Keratinocyte (primary cell): ENCODE data around the gene CD47. TPM values are rescaled to one million over a fixed set of nuclear protein-coding genes. Genes with fewer than 3 reads are reported as not detected.

Experiments used
- DNase-seq: peaks from one replicate; pipeline ENCODE4 v3.0.0-alpha.2; 2011; ENCODE audit warnings: low read depth, missing footprints, low spot score
- FAIRE-seq: peaks from 2 replicates; lab custom pipeline; 2011; peaks lifted over from hg19 to GRCh38; lab: Jason Lieb, UNC
- H2AFZ ChIP-seq: 2 replicates; pipeline ENCODE4 v1.6.0; 2012; ENCODE audit warnings: low read length, control low read depth, inconsistent platforms; ENCODE audit not compliant: control insufficient read depth
- H3K27ac ChIP-seq: 2 replicates; pipeline ENCODE4 v1.5.1; 2011; ENCODE audit warnings: low read length; ENCODE audit not compliant: control insufficient read depth, insufficient read depth
- H3K27me3 ChIP-seq: 3 replicates; pipeline ENCODE4 v1.6.0; 2011; ENCODE audit warnings: low read length; ENCODE audit not compliant: control insufficient read depth, insufficient read depth; ENCODE audit errors: extremely low read depth
- H3K36me3 ChIP-seq, 2 experiments: 2 replicates in 1 of 2; 3 replicates in 1 of 2; pipeline ENCODE4 v1.5.1; 2011; ENCODE audit warnings: low read length in 2 of 2, mild to moderate bottlenecking in 1 of 2; ENCODE audit not compliant: control insufficient read depth in 2 of 2, insufficient read depth in 2 of 2; ENCODE audit errors: extremely low read depth in 1 of 2
- H3K4me1 ChIP-seq: 3 replicates; pipeline ENCODE4 v1.5.1; 2011; ENCODE audit warnings: low read length; ENCODE audit not compliant: control insufficient read depth, insufficient read depth; ENCODE audit errors: extremely low read depth
- H3K4me2 ChIP-seq: 3 replicates; pipeline ENCODE4 v1.6.0; 2011; ENCODE audit warnings: low read depth, low read length; ENCODE audit not compliant: control insufficient read depth, insufficient read depth; ENCODE audit errors: extremely low read depth
- H3K4me3 ChIP-seq, 3 experiments: fragments of 200-600 bp in 1 of 3; sonication (generic) in 1 of 3; 2 replicates in 2 of 3; 3 replicates in 1 of 3; pipeline ENCODE4 v1.5.1; 2011 to 2016; ENCODE audit warnings: low read length in 3 of 3, mild to moderate bottlenecking in 3 of 3, control low read depth in 2 of 3, inconsistent platforms in 1 of 3, low read depth in 1 of 3, mixed read lengths in 1 of 3, mixed run types in 1 of 3, moderate library complexity in 1 of 3; ENCODE audit not compliant: control insufficient read depth in 2 of 3, insufficient read depth in 2 of 3; ENCODE audit errors: extremely low read depth in 1 of 3
- H3K79me2 ChIP-seq: 2 replicates; pipeline ENCODE4 v1.6.0; 2012; ENCODE audit warnings: low read length; ENCODE audit not compliant: control insufficient read depth, insufficient read depth
- H3K9ac ChIP-seq: 3 replicates; pipeline ENCODE4 v1.6.0; 2011; ENCODE audit warnings: low read length; ENCODE audit not compliant: control insufficient read depth, insufficient read depth; ENCODE audit errors: extremely low read depth
- H3K9me1 ChIP-seq: 3 replicates; pipeline ENCODE4 v1.6.0; 2011; ENCODE audit warnings: low read length; ENCODE audit not compliant: control insufficient read depth, insufficient read depth; ENCODE audit errors: extremely low read depth
- H3K9me3 ChIP-seq: 2 replicates; pipeline ENCODE4 v1.5.1; 2012; ENCODE audit warnings: low read depth, low read length; ENCODE audit not compliant: control insufficient read depth
- H4K20me1 ChIP-seq: 3 replicates; pipeline ENCODE4 v1.6.0; 2011; ENCODE audit warnings: low read length; ENCODE audit not compliant: control insufficient read depth, insufficient read depth; ENCODE audit errors: extremely low read depth
- CTCF ChIP-seq, 3 experiments: IDR thresholded peaks in 1 of 3; conservative IDR thresholded peaks in 1 of 3; optimal IDR thresholded peaks in 1 of 3; 2 replicates in 2 of 3; 3 replicates in 1 of 3; pipeline versions ENCODE3 to v1.5.1; 2011; ENCODE audit warnings: low read length in 3 of 3, mild to moderate bottlenecking in 3 of 3, moderate library complexity in 2 of 3, control low read depth in 1 of 3, inconsistent platforms in 1 of 3; ENCODE audit not compliant: insufficient read depth in 2 of 3; ENCODE audit errors: extremely low read depth in 1 of 3
- EZH2 ChIP-seq: IDR thresholded peaks from one replicate; pipeline ENCODE4 v1.6.1; 2012; ENCODE audit warnings: inconsistent platforms, mild to moderate bottlenecking, low read length, moderate library complexity
- dilution Hi-C: fragments of 300-500 bp; cut with MboI; formaldehyde crosslinking; loops from one replicate; pipeline ENCODE4 v1.7.0; 2020; ENCODE audit warnings: low sequenced_read_pairs; ENCODE audit not compliant: extremely low pct_ligation_motif_present
- polyA plus RNA-seq, 5 experiments: library from polyadenylated mRNA; depleted of rRNA in 3 of 5; stranded (reverse) in 3 of 5; stranded (forward) in 1 of 5; unstranded in 1 of 5; fragments of >200 nt; gene quantifications; 1 replicate in 1 of 5; 2 replicates in 3 of 5; 3 replicates in 1 of 5; pipeline versions ENCODE4 v1.2.1 to v1.2.3, GENCODE V29; 2011 to 2012; ENCODE audit warnings: missing spikeins in 2 of 5, low read depth in 1 of 5, low replicate concordance in 1 of 5

The CD47 gene
- polyA plus RNA-seq, 1 donor (not counting 4 experiments of a cell fraction or from before 2014, with no cell fraction given) = 96.5 TPM

GRCh38 chr3:108030960-108031359 is 59.9 kb downstream of the CD47 start:
- Histone ChIP-seq H4K20me1 (no peaks in the 10 kb centered on the region), H3K4me1 (peaks cover 9% of the 10 kb centered on the region), H3K79me2 (no peaks in the 10 kb centered on the region), H3K36me3 (no peaks in the 10 kb centered on the region), H3K4me2 (peak overlapping the region; percentile 57), H3K4me3 (no peak overlapping the region), H3K9me1 (no peaks in the 10 kb centered on the region), H2AFZ (peak overlapping the region; percentile 36), H3K27me3 (no peaks in the 10 kb centered on the region), H3K27ac (no peak overlapping the region), H3K9me3 (no peaks in the 10 kb centered on the region), H3K9ac (no peak overlapping the region)
- dilution Hi-C loops = no loop called here
- FAIRE-seq = peak; percentile 13
- no peak for DNase-seq
- no peak for TF ChIP-seq CTCF (optimal IDR thresholded peaks at IDR 0.05 in 1 of 3, IDR thresholded peaks at IDR 0.05 in 1 of 3, conservative IDR thresholded peaks at IDR 0.05 in 1 of 3; ENCODE audit: extremely low read depth in 1 of 3, insufficient read depth in 2 of 3, low read length in 3 of 3)
- no peak for TF ChIP-seq EZH2

- no peak for TF ChIP-seq EZH2
- no peak for TF ChIP-seq CTCF (optimal IDR thresholded peaks at IDR 0.05 in 1 of 3, IDR thresholded peaks at IDR 0.05 in 1 of 3, conservative IDR thresholded peaks at IDR 0.05 in 1 of 3; ENCODE audit: extremely low read depth in 1 of 3, insufficient read depth in 2 of 3, low read length in 3 of 3)
- DNase-seq = no peak
These were observed 61.4 kb downstream of the CD47 start for GRCh38 chr3:108029466-108029865.

More at GRCh38 chr3:108029466-108029865, 61.4 kb downstream of the CD47 start:
- Histone ChIP-seq H3K9ac (no peak overlapping the region), H3K9me3 (no peaks in the 10 kb centered on the region), H3K27ac (no peak overlapping the region), H4K20me1 (no peaks in the 10 kb centered on the region), H2AFZ (no peak overlapping the region), H3K4me2 (no peak overlapping the region), H3K4me1 (peaks cover 9% of the 10 kb centered on the region), H3K4me3 (no peak overlapping the region), H3K36me3 (no peaks in the 10 kb centered on the region), H3K27me3 (no peaks in the 10 kb centered on the region), H3K79me2 (no peaks in the 10 kb centered on the region), H3K9me1 (no peaks in the 10 kb centered on the region)
- FAIRE-seq = no peak
- dilution Hi-C loops = no loop called here
